Measurements from ENCODE around the gene FAAP20. TPM values are rescaled to one million over a fixed set of nuclear protein-coding genes. Genes with fewer than 3 reads are reported as not detected.

FAAP20 gene
- total RNA-seq, 3 donors from 2014 or later (not counting 1 experiment from before 2014, with no cell fraction given) = 40.3 to 53.0 (median 43.3) TPM

- Mint-ChIP-seq H3K9me3 (no peaks in the 10 kb centered on the region), H3K4me3 (peak overlapping the region; percentile 65), H3K27me3 (ENCODE audit: low read depth in 2 of 2) (no peaks in the 10 kb centered on the region), H3K27ac (peak overlapping the region; percentile 53 to 94), H3K36me3 (no peaks in the 10 kb centered on the region), H3K4me1 (peaks cover 8 to 13% of the 10 kb centered on the region in 2 donors)
- intact Hi-C loops (cut with micrococcal nuclease) = loop anchor here (10.0 kb wide), 2 partner anchors 351 to 451 kb away; no protein-coding TSS in a partner anchor
- DNase-seq (no peak), ATAC-seq (no peak)
- Histone ChIP-seq H3K4me3 (ENCODE audit: low read length) (no peak overlapping the region), H3K27ac (ENCODE audit: low read length) (peak overlapping the region; percentile 16), H3K9me3 (ENCODE audit: control insufficient read depth, insufficient read depth, low read length) (no peaks in the 10 kb centered on the region), H3K27me3 (ENCODE audit: control insufficient read depth, insufficient read depth, low read length) (no peaks in the 10 kb centered on the region), H3K36me3 (ENCODE audit: control insufficient read depth, insufficient read depth, low read length) (no peaks in the 10 kb centered on the region), H3K4me1 (ENCODE audit: control insufficient read depth, insufficient read depth, low read length) (peaks cover 44% of the 10 kb centered on the region)
- TF ChIP-seq CTCF (IDR thresholded peaks at IDR 0.05) = no peak
- WGBS (ENCODE audit: insufficient coverage) = 82% methylated on average over 44 of the region's 44 CpGs
These were observed 874 bp downstream of the FAAP20 start for GRCh38 chr1:2193514-2194281.

GRCh38 chr1:2192031-2192995 lies 2.3 kb downstream of the FAAP20 start:
- intact Hi-C loops (cut with micrococcal nuclease) = loop anchor here (10.0 kb wide), 2 partner anchors 352 to 452 kb away; no protein-coding TSS in a partner anchor
- Histone ChIP-seq H3K27ac (ENCODE audit: low read length) (no peak overlapping the region), H3K9me3 (ENCODE audit: control insufficient read depth, insufficient read depth, low read length) (no peaks in the 10 kb centered on the region), H3K36me3 (ENCODE audit: control insufficient read depth, insufficient read depth, low read length) (no peaks in the 10 kb centered on the region), H3K27me3 (ENCODE audit: control insufficient read depth, insufficient read depth, low read length) (no peaks in the 10 kb centered on the region), H3K4me3 (ENCODE audit: low read length) (no peak overlapping the region), H3K4me1 (ENCODE audit: control insufficient read depth, insufficient read depth, low read length) (peaks cover 38% of the 10 kb centered on the region)
- H3K4me1 Mint-ChIP-seq = peaks cover 6 to 10% of the 10 kb centered on the region in 2 donors
- ATAC-seq (no peak), DNase-seq (no peak)
- no peaks in the 10 kb centered on the region for H3K9me3 Mint-ChIP-seq
- H3K36me3 Mint-ChIP-seq = no peaks in the 10 kb centered on the region
- 89% methylated on average over 30 of the region's 30 CpGs for WGBS (ENCODE audit: insufficient coverage)
- TF ChIP-seq CTCF (IDR thresholded peaks at IDR 0.05) = no peak
- no peaks in the 10 kb centered on the region for H3K27me3 Mint-ChIP-seq (ENCODE audit: low read depth in 2 of 2)
- H3K4me3 Mint-ChIP-seq = peak overlapping the region; percentile 49
- H3K27ac Mint-ChIP-seq = peak overlapping the region in 1 of 2 donors; percentile 34

GRCh38 chr1:2190491-2190976 lies 4.0 kb downstream of the FAAP20 start:
- ATAC-seq = no peak
- Histone ChIP-seq H3K4me1 (ENCODE audit: control insufficient read depth, insufficient read depth, low read length) (peaks cover 33% of the 10 kb centered on the region), H3K9me3 (ENCODE audit: control insufficient read depth, insufficient read depth, low read length) (no peaks in the 10 kb centered on the region), H3K36me3 (ENCODE audit: control insufficient read depth, insufficient read depth, low read length) (no peaks in the 10 kb centered on the region), H3K27me3 (ENCODE audit: control insufficient read depth, insufficient read depth, low read length) (no peaks in the 10 kb centered on the region), H3K27ac (ENCODE audit: low read length) (no peak overlapping the region), H3K4me3 (ENCODE audit: low read length) (no peak overlapping the region)
- Mint-ChIP-seq H3K36me3 (no peaks in the 10 kb centered on the region), H3K9me3 (no peaks in the 10 kb centered on the region), H3K27ac (peak overlapping the region; percentile 29 to 54), H3K4me1 (peaks cover 6 to 10% of the 10 kb centered on the region in 2 donors), H3K27me3 (ENCODE audit: low read depth in 2 of 2) (no peaks in the 10 kb centered on the region), H3K4me3 (peak overlapping the region; percentile 62)
- WGBS (ENCODE audit: insufficient coverage) = 95% methylated on average over 19 of the region's 19 CpGs
- intact Hi-C loops (cut with micrococcal nuclease) = loop anchor here (10.0 kb wide), 2 partner anchors 354 to 454 kb away; no protein-coding TSS in a partner anchor
- no peak for DNase-seq
- no peak for TF ChIP-seq CTCF (IDR thresholded peaks at IDR 0.05)
